Measurements from ENCODE around the gene BIN1.

BIN1 gene

DNA sequence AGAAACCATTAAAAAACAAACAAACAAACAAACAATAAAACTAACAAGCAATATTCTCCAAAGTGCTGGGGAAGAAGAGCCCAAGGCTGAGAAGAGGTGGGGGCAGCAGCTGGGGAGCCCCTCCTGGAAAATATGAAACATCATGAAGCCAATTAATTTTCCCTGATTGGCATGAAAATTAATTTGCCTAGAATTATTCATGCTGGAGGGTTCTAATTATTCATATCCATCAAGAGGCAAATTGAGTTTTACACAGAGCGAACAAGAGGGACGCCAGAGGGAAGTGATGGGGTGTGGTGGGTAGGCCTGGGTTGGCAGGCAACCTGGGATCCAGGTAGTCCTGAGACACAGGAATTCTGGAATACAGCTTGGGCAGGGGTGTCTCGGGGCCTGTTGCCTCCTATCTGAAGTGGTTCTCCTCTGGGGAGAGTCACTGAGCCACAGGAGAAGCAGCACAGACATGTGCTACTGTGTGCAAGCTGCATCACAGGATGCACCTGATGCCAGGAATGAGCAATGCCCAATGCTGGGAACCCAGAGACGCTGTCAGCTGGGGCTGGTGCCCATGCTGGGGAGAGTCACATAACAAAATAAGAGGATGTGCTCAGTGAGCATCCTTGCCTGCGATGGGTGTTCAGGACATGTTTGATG is 107.7 kb downstream of the BIN1 start:
- DNase-seq (ENCODE audit: low read depth, low spot score) = no peak

DNA sequence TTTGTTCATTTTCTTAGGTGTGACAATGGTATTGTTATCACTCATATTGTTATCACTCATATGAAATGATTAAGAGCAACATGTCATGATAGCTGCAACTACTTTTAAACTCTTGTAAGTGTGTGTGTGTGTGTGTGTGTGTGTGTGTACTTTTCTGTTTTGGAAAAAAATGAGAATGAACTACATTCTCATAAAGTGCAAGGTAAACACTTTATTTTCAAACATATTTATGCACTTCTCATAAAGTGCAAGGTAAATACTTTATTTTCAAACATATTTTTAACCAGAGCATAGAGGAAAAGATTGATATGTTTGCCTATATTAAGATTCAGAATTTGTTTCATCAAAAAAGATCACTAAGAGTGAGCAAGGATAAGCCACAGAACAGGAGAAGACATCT is 108.5 kb downstream of the BIN1 start:
- no peak for DNase-seq (ENCODE audit: low read depth, low spot score)

Measured in activated CD4-positive, CD25-positive, alpha-beta regulatory T cell treated with anti-CD3 and anti-CD28 coated beads, Interleukin-2, amount 50 U/mL, for 16 hours (primary cell).